HG02884 (cell line): ENCODE data around the gene TRMT112.

Experiments used
- ATAC-seq: cut with Tn5 transposase; IDR thresholded peaks from one replicate; pipeline ENCODE4 v1.9.1; 2021; ENCODE audit warnings: mild to moderate bottlenecking, moderate library complexity; ENCODE audit not compliant: unreplicated experiment

The TRMT112 gene

DNA sequence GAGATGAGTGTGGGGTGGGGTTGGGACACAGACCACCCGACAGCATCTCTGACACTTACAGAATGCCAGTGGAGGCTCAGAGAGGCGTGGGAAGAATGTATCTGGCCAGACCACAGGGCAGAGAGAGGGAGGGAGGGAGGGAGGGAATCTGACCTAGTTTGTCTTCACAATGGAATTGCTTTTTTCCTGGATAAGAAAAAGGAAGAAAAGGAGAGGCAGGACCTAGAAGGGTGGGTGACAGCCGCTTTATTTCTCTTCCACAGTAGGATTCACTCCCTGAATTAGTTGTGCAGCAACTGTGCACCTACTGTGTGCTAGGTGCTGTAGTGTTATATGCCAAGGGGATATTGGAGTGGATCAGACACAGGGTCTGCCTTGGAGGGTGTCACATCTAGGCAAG, 22.6 kb downstream of the TRMT112 start:
- no peak for ATAC-seq

DNA sequence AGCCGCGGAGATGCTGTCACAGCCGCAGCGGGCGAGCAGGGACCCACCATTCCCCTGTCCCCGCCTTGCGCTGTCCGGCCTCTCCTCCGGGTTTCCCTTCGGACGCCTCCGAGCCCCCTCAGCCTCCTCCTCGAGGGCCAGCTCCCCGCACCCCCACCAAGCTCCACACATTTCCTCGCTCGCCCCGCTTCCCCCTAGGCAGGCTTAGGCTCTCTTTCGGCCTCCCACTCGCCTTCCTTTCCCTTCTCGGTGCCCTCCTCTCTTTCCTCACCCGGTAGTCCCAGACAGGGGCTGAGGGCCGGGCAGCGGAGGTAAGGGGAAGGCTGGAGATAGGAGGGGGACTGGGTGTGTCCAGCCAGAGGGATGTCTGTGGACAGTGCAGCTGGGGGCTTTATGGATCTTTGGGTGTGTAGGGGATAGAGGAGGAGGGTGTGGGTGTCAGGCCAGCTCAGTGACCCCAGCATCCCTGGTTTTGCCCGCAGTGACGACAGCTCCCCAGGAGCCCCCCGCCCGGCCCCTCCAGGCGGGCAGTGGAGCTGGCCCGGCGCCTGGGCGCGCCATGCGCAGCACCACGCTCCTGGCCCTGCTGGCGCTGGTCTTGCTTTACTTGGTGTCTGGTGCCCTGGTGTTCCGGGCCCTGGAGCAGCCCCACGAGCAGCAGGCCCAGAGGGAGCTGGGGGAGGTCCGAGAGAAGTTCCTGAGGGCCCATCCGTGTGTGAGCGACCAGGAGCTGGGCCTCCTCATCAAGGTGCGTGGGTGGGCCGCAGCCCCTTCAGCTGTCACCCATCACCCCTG, 24.7 kb downstream of the TRMT112 start:
- ATAC-seq = no peak

DNA sequence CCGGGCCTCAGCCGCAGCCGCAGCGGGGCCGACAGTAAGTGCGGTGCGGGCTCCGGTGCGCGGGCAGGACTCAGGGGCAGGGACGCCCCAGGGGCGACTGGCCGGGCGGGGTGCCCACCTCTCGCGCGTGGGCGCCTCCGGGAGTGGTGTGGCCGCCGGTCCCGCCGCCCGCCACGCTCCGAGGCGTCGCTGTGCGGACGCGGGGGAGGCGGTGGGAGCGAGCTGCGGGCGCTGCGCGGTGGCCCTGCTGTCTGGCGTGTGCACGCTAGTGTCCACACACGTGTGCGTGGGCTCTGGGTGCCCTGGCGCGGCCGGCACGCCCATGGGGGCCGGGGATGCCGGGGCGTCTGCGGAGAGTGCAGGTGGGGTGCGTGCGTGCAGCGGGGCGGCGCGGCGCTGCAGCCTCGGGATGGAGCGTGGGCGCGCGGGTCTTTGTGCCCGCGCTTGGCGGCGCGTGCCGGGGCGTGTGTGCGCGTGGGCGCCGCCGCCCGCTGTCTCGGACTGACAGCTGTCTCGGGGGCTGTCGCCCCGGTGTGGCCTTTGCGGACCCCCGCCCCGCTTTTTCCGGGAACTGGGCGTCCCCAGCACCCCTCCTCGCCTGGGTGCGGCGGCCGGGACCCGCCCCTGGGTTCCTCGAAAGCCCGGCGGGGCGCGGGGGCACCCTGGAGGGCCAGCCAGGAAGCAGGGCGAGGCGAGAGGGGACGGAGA, 25.5 kb downstream of the TRMT112 start:
- ATAC-seq = no peak

DNA sequence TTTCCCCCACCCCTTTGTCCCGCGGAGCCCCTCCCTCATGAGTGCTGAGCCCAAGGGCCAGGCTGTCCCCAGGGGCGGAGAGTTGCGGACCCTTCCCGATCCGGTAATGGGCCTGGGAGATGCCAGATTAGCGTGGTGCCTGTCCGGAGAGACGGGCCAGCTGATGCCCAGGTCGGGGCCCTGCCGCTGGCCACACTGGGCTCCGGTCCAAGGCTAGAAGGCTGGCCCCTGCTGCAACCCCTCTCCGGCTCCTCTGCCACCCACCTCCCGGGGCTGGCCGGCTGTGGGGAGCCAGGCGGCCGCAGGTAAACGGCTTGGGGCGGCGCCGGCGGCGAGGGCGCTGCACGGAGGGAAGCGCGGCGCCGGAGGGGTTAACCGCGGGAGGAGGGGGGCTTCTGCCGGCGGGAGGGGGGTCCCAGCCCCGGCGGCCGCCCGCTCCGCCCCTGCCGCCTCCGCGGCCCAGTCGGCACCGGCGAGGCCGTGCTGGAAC, 26.1 kb downstream of the TRMT112 start, which contains the start of gene KCNK4:
KCNK4 (plus strand) TSS at position 41 of the 490 bp plus-strand sequence. CDS start 1,717 bp downstream, outside the sequence.
- ATAC-seq = no peak

DNA sequence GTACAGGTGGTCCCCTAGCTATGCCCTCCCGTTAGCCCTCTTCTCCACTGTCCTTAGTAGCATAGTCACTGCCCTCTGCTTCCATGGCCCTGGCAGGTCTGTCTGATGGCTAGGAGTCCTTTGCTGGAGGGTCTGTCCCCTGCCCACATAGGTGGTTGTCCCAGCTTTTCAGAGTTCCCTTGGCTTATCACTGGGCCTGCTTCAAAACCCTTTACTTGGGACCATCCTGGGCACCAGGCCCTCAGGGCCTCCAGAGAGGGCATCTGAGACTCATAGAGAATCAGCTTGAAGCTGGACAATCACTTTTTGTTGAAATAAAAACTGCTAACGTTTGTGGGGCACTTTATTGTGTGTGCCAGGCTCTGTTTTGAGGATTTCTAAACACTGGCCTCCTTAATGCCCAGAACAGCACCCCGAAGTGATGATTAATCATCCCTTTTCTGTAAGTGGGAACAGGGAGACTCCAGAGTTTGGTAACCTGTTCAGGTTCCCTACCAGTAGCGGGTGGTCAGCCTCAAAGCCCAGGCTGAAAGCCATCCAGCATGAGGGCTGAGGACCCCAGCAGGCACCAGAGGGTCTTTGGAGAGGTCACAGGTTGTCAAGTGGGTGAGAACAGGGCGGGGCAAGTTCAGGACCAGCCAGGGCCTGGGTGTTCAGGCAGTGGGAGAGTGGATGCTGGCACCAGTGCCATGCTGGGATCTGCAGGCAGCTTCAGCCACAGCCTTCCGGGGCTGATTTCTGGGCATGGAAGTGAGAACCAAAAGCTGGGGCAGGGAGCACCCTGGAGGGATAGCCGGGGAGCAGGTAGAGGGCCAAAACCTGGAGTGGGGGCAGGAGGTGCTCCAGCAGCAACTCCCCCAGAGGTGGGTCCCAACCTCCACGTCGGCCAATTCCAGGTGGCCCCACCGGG, 26.8 kb downstream of the TRMT112 start:
- ATAC-seq = no peak

DNA sequence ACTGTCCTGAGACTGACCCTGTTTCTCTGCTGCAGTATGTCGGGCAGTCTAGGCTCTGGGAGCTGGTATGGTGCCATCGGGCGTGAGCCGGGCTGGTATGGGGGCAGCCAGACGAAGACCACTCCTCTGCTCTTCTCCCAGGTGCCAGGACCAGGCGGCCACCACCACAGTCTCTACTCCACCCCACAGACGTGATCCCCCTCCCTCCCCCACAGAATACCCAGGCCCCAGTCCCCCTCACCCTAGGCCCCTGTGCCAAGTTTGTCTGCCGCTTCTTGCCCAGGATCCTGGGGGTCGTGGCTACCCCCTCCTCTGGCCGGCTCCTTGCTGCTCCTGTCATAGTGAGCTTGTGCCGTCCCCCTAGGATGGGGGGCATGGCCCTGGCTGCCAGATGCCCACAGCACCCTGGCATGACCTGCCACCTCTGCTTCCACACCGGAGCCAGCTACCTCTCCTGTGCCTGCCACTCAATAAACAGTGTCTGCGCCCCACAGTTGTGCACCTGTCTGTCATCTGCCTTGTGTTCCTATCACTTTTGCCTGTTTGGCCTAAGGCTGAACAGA, 28.3 kb downstream of the TRMT112 start:
- ATAC-seq = no peak

DNA sequence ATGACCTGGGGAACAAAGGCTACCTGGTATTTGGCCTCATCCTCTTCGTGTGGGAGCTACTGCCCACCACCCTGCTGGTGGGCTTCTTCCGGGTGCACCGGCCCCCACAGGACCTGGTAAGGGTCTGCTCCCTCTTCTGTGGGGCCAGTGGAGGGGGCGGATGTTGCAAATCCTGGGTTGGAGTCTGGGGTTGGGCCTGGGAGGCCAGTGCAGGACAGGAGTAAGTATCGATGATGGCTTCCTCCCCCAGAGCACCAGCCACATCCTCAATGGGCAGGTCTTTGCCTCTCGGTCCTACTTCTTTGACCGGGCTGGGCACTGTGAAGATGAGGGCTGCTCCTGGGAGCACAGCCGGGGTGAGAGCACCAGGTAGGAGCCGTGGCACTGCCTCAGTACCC, 29.0 kb downstream of the TRMT112 start:
- no peak for ATAC-seq

DNA sequence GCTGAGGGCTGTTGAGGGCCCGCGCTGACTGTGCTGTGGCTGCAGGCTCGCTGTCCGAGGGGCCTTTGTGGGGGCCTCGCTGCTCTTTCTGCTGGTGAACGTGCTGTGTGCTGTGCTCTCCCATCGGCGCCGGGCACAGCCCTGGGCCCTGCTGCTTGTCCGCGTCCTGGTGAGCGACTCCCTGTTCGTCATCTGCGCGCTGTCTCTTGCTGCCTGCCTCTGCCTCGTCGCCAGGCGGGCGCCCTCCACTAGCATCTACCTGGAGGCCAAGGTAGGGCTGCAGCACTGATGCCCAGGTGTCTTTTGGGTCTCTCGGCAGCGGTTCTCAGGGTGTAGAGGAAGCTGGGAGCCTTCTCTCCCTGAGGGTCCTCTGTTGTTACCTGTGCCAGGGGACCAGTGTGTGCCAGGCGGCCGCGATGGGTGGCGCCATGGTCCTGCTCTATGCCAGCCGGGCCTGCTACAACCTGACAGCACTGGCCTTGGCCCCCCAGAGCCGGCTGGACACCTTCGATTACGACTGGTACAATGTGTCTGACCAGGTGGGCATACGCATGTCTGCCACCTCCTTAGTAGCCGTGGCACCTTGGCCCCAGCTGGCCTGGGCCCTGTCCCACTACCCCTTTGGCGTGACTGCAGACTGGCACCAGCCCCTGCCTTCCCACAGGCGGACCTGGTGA, 29.5 kb downstream of the TRMT112 start:
- ATAC-seq = no peak

DNA sequence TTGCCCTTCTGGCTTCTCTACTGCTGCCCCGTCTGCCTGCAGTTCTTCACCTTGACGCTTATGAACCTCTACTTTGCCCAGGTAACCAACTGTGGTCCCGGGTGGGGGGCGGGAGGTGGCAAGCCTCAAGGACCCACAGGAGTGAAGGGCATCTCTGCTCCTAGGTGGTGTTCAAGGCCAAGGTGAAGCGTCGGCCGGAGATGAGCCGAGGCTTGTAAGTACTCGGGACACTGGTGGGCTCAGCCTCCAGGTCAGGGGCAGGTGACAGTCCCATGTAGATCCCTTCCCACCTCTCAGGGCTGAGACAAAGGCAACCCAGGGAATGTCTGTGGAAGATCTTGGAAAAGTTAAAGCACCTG, 30.6 kb downstream of the TRMT112 start:
- ATAC-seq = no peak

DNA sequence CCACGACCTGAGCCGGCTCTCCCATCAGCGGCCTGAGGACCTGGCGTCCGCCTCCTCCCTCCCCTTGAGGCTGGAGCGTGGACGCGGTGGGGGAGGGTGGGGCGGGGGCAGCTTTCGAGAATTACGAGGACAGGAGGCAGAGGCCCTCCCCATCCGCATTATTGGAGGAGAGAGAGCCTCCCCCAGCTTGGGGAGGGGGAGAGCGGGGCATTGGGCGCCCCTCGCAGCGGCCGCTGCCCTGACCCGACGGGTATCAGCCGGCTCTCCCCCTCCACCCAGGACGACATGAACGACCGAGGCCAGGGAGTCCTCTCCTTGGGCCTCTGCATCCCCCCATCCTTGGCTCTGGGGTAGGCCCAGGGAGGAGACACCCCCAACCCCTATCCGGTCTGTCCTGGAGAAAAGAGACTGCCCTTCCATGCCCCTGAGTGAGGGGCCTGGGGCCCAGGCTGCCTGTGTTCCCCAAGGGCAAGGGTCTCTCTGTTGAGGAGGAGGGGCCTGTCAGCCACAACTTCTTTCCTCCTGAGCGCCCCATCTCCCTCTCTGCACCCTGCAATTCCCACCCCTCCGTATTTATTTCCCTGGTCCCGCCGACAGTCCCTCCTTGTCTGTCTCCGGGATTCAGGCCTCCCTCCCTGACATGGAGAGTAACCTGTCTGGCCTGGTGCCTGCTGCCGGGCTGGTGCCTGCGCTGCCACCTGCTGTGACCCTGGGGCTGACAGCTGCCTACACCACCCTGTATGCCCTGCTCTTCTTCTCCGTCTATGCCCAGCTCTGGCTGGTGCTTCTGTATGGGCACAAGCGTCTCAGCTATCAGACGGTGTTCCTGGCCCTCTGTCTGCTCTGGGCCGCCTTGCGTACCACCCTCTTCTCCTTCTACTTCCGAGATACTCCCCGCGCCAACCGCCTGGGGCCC, 31.2 kb downstream of the TRMT112 start:
- ATAC-seq = no peak

DNA sequence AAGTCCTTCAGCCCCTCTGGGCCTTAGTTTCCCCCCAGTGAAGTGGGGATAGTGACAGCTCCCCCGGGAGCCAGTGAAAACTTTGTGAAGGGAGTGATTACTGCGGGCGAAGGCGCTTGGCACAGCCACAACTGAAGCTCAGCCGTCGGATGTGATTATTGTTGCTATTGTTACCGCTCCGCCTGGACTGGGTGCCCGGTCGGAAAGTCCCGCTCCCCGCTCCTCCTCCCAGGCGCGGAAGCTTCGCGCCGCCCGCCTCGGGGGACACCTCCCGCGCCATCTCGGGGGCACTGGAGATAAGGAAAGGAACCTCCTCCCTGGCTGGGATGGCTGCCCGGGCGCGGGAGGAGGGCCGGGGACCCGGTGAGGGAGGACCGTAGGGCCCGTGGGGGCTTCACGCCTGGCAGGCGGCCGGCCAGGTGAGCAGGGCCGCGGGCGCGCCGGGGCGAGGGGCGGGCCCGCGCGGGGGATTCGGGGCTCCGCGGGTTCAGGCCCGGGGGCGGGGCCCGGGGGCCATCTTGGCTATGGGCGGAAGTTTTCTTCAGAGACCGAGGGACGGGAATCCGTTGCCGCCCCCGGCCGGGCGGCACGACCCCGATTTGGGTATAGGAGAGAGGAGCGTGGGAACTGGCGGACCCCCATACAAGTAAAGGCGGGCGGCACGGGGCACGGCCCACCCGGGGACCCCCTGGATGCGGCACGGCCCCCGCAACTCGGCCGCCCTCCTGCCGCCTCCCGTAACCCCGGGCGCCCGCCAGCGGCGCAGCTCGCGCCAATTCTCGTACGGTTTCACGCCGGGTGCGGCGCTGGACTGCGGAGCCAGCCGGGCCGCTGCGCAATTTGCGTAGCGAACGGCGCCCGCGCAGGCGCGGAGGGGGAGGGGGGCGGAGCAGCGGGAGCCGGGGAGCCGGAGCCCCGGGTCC, 32.1 kb downstream of the TRMT112 start, which contains the start of gene GPR137:
GPR137 (plus strand) TSS at position 887 of the 923 bp plus-strand sequence. CDS start 677 bp downstream, outside the sequence.
- ATAC-seq = peak; percentile 49

DNA sequence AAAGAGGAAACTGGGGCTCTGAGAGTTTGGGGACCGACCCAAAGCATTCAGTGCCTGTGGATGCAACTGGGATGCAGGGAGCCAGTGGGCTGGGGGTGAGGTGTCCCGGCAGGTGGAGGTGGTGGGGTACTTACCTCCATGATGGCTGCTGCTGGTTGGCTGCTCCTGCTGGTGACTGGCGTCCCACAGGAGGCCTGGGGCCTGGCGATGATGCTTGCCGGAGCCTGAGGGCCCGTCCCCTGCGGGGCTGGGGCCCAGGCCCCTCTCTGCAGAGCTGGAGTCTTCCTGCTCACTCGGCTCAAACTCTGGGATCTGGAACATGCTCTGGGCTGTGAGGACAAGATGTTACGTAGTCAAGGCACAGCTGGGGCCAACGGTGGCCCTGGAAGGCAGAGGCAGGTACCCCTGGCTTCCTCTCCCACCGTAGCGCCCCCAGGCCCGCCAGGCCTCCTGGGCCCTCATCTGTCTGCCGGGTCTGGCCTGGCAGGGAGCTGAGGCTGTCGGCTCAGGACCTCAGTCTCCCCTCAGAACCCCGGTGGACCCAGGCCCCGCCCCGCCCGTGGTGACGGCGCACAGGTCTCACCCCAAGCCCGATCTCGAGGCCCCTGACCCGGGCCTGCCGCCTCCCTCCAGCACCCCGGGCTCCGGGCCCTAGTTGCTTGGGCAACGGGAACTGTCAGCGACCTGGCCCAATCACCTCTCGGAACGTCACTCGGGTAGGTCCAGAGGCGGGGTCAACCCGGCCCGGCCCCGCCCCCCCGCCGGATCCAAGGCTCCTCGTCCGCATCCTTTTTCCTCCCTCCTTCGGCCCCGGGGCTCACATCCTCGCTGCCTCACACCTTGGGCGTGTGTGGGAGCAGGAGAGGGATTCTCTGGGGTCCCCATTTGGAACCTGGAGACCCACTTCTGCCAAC, 33.1 kb downstream of the TRMT112 start, which contains the start of gene BAD:
BAD (minus strand) TSS at position 618 of the 914 bp plus-strand sequence; CDS start at position 321, 297 bp downstream.
- peak; percentile 72 for ATAC-seq

DNA sequence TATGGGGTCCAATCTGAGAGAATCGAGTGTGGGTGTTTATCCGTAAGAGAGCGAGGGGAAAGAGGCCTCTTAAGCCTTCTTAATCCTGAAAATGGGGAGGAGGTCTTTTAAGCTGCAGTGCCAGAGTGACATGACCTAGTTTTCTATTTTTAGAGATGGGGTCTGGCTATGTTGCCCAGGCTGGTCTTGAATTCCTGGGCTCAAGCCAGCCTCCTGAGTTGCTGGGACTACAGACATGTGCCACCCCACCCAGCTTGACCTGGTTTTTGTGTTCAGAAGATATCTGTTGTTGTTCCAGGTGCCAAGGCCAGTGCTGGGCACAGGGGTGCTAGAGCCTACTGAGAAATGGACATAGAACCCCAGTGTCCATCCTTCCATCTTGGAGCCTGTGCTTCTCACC, 34.3 kb downstream of the TRMT112 start:
- ATAC-seq = no peak

DNA sequence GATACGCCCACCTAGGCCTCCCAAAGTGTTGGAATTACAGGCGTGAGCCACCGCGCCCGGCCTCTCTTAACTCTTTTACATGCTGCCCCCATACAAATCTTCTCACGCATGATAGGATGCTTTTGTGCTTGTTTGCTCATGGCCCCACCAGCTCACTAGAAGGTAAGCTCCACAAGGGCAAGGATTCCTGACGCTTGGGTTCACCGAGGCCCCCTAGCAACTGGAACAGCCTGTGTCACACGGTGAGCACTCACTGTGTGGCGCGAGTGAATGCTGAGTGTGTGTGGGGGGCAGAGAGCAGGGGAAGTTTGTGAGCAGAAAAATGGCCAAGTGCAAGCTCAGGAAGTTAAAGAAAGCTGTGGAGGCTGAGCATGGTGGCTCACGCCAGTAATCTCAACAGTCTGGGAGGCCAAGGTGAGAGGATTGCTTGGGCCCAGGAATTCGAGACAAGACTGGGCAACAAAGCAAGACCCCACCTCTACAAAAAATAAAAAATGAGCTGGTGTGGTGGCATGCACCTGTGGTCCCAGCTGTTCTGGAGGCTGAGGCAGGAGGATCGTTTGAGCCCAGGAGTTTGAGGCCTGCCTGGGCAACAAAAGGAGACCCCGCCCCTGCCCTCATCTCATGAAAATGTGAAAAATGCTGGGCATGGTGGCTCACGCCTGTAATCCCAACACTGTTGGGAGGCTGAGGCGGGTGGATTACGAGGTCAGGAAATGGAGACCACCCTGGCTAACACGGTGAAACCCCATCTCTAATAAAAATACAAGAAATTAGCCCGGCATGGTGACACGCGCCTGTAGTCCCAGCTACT, 35.2 kb downstream of the TRMT112 start:
- ATAC-seq = no peak

DNA sequence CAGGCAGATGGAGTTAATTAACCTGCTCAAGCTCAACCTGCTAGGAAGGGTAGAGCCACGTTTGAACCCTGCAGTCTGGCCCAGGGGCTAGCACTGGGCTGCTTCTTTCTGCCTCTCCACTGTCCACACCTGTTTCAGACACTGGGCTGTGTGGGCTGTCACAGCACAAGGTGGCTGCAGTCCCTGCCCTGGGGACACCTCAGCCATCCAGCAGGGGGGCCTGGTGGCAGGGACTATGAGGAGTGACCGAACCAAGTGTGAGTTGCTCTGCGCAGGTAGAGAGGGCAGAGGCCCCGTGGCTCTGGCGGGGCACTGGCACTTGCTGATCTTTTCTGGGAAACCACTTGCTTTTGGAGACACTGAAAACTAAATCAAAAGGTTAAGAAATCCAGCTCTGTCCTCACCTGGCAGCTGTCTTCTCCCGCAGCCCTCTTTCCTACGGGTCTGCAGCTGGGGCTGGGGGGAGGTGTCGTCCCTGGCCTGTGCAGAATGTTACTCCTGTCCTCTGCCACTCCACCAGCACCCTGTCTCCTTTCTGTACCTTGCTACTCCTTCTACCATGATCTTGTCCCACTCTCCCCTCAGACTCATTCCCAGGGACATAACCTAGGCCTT, 38.7 kb downstream of the TRMT112 start:
- no peak for ATAC-seq
